NCI-H146 (cell line): Measurements from ENCODE around the gene TNFRSF13B.
"Not testable (repeated sequence)": the region's sequence is repeated elsewhere in the genome, so short reads cannot be mapped to it uniquely, and the experiment has no call there.

Experiments
- DNase-seq: peaks from one replicate; lab custom pipeline; 2025; lab: John Stamatoyannopoulos, UW

TNFRSF13B gene

DNA sequence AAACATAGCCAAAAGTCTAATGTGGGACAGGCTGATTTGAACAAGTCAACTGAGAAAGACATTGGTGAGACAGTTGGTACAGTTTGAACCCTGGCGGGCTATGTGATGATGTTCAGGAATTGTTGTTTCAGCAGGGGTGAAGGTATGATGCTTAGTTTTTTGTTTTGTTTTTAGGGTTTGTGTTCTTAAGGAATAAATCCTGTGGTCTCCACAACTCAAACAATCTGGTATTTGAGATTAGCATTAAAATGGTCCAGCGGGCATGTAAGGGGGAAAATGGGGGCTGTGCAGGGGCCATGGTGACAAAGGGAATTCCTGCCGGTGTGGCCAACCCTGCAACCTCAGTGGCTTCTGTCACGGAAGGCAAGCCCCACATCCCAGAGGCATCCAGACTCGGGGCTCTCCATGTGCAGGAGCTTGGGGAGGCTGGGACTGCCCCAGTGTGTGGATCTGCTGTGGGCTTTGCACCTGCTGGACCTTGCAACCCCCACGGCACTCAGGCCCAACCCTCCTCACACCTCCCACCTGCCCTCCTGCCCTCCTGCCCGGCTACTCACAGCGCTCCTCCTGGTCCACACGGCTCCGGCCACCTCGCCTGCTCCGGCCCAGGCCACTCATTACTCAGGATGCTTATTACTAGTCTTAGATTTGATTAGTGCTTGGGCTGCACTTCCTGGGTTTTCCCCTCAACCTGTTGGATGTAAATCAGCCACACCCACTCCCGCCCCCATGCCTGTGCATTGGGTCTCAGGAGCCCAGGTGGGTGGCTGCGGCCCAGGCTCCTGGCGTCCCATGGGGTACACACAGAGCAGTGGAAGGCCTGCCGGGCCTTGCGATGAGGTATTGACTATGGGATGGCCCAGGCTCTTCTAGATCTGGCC, at the start of gene TNFRSF13B:
Gene TNFRSF13B (minus strand): TSS at position 661 of the 881 bp plus-strand sequence. CDS start 43 bp downstream, at position 618.
- DNase-seq = no peak

DNA sequence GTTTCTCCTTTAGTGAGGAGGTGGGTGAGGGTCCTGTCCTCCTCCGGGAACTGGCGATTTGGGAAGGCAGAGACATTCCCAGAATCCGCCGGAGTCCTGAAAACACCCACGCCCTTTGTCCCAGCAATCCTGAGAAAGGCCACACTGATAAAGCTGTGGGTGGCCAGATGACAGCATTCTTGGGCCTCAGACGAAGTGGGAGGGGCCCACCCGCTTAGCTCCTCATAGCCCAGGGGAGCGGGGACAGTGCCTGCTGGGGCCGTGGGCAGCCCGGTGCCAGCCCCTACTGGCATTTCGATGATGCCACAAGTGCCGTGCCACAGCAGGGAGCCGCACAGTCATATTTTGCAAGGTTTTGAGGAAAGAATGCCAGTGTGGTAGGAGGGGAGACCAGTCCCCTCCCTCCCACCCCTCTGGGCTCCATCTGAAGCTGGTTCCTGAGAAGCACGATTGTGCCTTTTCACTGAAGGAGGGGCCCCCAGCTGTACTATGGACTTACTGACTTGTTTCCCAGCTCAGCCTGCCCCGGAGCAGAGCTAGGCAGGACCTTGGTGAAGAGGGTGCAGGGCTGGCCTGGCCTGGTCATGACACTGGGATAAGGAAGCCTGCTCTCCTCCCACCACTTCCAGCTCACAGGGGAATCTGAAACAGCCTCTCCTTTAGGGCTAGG, 49.4 kb upstream of the TNFRSF13B start:
- DNase-seq = no peak

DNA sequence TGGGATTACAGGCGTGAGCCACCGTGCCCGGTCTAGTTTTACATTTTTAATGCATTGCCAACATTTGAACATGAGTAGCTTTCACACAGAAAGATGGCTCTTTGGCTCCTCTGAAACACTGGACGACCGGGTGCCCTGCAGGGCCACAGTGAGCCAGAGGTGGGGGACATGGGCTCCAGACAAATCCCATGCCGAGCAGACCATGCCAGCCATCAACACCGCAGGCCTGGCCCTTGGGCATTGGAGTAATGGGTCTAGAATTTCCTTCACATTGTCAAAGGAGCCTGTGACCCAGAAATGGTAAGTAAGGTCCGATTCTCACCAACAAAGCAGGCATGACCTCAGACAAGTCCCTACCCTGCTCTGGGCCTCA, 48.9 kb upstream of the TNFRSF13B start:
- no peak for DNase-seq

DNA sequence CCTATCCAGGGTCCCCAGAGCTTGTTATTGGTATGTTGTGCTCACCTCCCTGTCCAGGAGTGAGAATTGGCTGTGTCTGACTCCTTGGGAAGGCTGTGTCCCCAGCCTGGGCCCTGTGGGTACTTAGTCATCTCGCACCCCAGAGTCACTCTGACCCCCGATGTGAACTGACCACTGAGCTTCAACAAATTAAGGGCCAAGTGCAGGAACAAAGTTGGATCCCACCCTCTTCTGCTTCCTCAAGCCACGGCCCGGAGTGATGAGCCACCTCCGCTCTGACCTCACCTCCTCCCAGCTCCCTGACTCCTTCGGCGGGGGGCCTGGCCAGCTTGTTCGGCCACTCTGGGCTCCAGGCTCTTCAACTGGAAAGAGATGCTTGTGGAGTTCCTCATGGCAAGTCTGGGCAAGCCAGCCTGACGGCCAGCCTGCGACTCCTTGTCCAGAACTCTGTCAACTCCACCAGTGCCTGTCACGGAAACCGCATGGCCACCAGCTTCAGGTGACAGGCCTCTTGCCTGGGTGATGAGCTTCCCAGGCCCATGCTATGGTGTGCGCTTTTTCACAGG, 48.1 kb upstream of the TNFRSF13B start:
- no peak for DNase-seq

DNA sequence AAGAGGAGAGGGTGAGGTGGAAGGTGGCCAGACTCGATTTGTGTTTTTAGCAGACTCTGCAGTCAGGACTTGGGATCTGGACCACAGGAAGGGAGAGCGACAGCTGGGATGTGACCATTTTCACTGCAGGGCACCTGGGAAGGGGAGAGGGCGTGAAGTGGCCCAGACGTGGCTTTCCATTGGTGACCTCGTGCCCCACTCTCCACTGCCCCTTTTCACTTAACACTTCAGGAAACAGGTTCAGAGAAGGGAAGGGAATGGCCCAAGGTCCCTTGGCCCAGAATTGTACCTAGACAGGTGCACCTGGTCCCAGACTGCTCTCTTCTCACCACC, 47.5 kb upstream of the TNFRSF13B start:
- no peak for DNase-seq

DNA sequence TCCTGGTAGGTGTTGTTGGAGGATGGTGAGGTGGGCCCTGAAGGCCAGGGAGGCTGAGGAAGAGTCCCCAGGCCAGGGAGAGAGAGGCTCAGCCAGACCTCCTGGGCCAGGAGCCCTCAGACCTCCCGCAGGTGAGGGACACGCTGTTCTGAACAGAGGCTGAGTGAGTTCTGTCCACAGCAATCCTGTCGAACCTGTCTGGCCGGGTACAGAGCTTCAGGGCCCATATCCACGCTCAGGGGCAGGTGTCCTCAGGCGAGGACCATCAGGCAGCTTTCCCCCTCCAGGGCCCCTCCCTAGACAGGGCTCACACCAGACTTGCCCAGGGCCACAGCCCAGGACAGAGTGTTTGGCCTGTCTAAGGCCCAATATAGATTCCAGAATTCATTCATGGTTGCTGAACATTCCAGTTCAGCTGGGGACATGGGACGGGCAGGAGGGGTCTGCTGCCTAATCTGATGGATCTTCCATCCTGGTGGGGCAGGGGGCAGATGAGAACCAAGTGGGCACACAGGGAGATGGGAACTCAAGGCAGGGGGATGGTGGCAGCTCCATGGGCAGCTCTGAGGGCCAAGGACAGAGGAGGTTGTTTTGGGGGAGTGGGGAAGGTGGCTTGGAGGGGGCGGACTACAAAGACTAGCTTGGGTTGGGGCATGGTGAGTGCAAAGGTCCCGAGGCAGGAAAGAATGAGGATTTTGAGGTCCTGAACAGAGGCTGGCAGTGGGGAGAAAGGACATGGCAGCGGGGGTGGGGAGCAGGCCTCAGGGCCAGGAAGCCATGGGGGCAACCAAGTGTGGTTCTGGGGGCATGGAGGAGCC, 46.9 kb upstream of the TNFRSF13B start:
- DNase-seq = peak; percentile 10

DNA sequence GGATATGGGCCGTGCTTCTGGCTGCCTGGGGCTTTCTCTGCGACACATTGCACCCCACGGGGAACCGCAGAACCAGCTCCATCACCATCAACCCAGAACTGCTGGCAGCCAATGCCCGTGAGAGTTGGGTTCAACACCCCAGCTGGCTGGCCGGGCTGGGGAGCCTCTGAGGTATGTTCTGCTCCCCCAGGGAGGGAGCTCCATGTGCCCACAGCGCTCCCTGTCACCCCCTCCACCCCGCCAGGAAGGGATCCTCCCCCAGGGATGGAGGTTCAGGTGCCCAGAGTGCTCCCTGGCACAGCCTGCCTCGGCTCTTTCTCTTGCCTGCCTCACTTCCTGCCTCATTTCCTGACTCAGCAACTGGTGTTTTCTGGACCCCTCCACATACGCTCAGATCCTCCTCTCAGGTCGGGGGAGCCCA, 46.1 kb upstream of the TNFRSF13B start:
- no peak for DNase-seq

DNA sequence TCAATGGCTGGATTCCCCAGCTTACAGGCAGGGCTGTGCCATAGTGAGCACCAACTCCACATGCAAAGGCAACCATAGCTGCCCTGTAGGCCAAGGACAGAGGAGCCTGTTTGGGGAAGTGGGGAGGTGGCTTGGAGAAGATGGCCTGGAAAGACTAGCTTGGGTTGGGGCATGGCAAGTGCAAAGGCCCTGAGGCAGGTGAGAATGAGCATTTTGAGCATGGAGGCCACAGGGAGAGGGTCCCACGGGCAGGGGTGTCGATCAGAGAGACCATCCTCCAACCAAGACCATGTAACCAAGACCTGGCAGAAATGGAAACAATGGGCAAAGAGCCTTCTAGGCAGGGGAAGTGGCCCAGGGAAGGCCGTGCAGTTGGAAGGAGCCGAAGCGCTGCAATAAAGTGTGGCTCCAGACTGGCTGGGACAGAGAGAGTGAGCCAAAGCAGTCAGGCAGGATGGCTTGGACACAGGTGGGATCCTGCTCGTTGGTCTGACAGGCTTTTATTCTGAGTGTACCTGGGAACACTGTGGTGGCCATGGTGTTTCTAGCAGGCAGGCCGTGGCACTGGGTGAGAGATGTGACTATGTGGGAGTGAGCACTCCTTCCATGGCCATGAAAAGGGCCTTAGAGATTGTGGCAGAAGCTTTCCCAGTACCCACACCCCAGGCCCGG, 45.6 kb upstream of the TNFRSF13B start:
- no peak for DNase-seq

DNA sequence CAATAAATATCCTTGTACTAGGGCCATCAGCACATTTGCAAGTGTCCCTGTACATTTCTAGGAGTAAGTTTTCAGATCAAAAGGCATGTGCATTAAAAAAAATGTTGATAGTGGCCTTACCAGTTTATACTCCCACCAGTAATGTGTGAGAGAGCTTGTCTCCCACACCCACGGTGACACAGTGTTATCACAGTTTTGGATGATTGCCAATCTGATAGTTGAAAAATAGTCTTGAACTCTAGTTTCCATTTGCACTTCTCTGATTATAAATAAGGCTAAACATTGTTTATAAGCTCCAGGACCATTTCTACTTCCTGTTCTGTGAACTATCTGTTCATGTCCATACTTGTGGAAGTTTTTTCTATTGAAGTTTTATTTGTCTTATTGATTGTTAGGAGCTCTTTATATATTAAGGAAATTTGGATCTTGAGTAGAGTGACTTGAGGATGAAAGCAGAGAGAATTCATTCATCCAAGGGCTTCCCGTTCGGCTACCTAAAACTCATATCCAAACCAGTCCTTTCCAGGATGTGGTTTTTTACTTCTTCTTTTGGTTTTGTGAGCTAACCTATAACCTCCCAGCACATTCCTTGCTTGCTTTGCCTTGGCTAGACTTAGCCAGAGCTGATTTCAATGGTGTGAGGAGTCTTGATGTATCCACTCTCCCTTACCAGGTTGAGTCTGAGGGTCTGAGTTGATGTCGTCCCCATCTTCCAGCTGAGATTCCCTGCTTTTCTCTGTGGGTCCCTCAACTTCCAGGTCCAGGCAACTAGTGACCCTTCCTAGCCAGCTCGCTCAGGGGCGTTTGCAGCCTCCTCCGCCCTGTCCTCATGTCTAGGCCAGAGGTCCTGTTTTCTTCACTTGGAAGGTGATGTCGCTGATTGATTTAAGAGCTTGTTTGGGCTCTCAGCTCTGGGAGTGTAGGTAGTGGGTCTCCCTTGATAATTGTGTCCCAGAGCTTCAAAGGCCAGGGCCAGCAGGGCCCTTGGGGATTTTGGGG, 44.6 kb upstream of the TNFRSF13B start:
- DNase-seq = not testable (repeated sequence)

DNA sequence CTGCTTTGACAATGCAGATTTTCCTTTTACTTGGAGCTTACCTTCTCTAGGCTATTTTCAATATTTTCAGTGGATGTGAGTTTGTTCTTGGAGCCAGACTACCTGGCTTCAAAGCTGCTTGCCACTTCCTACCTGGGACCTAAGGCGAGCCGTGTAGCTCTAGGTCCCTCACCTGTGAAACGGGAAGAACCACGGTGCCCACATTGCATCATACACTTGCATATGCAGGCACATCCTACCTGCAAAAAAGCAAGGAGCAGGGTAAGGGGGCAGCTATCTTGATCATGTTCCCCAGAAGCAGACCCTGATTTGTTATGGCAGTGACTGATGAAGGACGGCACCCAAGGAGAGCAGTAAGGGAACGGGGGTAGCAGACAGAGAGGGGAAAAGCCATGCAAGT, 43.3 kb upstream of the TNFRSF13B start:
- no peak for DNase-seq

DNA sequence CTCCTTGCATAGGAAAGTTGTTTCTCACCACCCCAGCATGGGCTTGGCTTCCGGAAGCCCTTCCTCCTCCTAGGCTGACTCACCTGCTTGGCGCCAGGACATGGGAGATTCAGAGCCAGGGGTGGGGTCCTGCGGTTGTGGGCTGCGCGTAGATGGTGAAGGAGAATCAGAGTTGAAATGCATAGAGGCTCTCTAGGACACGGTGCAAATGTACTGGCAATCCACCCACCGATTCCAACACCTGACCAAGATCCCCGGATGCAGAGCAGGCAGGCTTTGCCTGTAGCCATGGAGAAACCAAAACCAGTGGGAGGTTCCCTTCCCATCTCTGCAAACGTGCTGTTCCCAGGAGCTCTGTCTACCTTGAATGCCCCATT, 42.8 kb upstream of the TNFRSF13B start:
- DNase-seq = not testable (repeated sequence)

DNA sequence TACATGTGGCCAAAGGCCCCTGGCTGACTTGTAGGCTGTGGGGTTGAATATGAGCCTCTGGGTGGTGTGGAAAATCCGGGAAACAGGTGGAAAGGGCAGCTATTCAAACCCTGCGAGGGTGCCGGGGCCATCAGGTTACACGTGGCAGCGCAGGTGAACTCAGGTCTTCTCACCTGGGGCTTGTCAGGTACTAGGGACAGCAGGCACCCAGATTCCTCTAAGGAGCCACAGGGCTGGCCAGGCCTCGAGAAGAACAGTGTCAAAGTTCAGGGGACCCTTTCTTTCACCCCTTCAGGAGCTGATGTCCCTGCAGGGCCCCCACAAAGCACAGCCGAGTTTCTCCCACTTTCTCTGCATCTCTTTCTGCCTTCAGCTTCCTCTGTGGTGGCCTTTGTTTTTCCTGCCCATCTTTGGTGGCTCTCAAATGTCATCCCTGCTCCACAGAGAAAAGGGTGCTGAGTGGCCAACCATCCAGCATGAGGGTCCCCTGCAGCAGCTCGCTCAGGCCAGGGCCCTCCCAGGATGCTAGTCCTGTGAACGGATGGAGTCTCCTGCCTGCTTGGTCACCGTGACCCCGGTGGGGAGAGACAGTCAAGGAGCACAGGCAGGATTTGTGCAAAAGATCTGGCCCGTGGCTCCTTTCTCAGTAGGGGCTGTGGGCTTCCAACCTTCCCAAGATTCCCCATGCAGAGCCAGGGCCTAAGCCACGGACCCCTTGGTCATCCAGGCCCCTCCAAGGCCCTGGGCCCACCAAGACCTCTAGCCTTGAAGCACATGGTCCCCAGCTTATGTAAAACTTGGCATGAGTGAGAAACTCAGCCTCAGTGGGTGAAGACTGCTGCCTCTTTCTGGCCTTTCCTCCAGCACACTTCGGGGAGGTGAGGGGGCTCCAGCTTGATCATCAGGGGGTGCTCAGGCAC, 42.2 kb upstream of the TNFRSF13B start:
- not testable (repeated sequence) for DNase-seq

DNA sequence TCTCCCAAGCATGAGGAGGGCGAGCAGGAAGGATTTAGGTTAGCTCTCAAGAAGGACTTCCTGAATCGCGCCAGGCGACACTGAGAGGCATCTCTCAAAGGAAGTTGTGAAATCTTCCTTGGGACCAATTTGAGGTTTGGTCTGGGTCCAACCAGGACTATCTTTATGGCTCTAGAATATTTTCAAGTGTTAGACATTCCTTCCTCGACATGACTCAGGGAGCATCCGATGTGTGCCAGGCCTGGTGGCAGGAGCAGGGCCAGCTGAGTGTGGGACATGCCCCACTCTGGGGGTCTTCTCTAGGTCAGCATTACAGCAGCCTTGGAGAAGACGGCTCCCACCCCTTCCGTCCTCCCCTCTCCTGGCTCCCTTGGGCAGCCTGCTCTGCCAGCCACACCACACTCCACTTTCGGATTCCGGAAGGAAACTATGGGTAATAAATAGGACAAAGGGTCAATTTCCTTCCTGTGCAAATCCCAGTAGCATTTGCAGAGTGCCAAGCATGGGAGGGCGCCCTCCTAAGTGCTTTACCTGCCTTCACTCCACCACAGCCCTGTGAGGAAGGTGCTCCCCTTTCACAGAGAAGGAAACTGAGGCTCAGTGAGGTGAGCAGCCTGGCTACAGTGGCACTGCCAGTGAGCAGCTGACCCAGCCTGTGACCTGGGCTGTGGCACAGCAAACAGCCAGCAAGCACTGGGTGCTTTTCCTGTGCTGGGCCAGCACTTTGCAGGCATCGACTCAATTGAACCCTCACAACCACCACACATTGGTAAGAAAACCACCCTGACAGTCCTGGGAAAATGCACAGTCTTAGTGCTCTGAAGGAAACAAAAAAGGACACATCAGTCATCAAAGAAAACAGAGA, 39.4 kb upstream of the TNFRSF13B start:
- not testable (repeated sequence) for DNase-seq

DNA sequence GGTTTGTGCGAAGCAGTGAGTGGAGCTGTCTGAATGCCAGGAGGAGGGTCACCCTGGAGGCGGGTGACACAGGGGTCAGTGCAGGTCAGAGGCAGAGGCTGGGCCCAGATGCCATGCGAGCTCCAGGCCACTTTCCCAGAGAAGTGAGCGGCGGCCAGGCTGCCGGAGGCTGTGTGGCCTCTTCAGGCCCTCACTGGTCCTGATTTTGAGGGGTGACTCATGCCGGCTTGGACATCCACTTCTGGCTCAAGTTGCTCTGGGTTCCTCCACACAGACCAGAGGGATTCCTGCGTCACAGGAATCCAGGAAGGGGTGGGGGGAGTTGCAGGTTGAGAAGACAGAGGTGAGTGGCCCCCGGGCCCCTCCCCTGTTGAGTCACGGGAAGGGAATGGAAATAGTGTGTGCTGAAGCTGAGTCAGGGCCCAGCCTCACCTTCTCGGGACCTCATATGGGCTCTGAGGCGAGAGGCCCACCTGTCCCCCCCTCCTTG, 38.7 kb upstream of the TNFRSF13B start:
- not testable (repeated sequence) for DNase-seq

DNA sequence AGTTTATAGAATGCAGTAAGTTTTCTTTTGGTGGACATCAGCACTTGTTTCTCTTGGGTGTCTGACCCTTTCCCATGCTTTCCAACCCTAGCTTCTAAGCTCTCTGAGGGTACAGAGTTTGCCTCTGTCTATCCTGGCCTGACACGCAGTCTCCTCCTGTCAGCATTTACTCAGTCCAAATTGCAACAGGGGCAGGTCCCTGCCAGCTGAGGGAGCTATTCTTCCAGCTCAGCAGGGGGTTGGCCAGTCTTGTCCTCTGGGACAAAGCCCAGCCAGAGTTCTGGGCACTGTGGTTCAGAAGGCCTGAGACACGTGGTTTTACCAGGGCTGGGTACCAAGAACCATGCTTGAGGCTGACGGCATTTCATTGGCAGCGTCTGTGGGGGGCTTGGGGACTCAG, 38.1 kb upstream of the TNFRSF13B start:
- not testable (repeated sequence) for DNase-seq

DNA sequence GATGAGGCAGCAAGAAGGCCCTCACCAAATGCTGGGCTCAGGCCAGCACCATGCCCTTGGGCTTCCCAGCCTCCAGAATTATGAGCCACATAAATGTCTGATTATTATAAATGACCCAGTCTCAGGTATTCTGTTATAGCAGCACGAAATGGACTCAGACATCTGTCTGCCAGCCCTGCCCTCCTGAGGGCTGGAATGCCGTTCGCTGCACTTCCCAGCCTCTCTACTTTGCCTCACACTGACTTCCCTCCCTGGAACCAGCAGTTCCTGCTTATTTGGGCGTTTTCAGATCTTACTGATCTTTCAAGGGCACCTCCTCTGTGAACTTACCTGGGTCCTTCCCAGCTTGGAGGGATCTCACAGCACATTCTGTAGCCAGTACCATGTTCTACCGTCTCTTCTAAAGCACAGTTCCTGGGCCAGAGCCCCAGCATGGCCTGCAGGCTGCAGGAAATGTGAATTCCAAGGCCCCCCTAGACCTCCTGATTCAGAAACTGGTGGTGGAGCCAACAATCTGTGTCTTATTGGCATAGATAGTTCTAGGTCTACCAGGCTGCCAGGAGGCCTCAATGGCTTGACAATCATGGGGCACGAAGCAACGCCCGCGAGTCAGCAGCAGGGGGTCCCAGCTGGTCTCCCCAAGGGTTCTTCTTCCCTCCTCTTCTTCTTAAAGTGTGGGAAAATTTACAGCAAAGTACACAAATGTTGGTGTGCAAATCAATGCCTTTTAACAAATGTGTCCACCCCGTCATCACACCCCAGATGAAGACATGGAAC, 36.9 kb upstream of the TNFRSF13B start:
- DNase-seq = not testable (repeated sequence)

DNA sequence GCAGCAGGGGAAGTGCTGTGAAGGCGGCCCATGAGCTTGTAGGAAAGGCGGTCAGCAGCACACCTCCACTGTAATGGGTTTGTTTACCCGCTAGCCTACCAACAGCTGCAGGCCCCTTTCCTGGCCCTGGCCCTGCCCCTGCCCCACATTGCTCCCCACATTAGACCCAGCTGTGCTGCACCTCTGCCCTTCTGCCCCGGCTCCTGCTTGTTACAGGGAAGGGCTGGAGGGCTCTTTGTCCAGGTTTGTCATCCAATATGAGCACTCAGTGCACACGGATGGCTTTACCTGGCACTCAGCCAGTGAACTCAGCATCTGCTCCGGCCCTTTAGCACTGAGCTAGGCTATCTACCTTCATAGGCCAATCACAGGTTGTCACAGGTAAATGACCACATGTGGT, 36.0 kb upstream of the TNFRSF13B start:
- peak; percentile 80 for DNase-seq
